Parathyroid adenoma (tissue), 2 donors: Measurements from ENCODE around the gene EYA2.

Source experiments
- H2AFZ ChIP-seq: fragments of 300-600 bp; sonication (generic); one replicate; pipeline ENCODE4 v1.7.0; 2017; ENCODE audit warnings: antibody characterized with exemption, mild to moderate bottlenecking
- H3K27ac ChIP-seq: fragments of 300-600 bp; sonication (generic); one replicate; pipeline ENCODE4 v1.7.0; 2017
- H3K27me3 ChIP-seq: fragments of 300-600 bp; sonication (generic); one replicate; pipeline ENCODE4 v1.7.0; 2017; ENCODE audit warnings: low read length; ENCODE audit not compliant: control insufficient read depth, insufficient read depth
- H3K36me3 ChIP-seq: fragments of 300-600 bp; sonication (generic); one replicate; pipeline ENCODE4 v1.7.0; 2017; ENCODE audit warnings: low read length; ENCODE audit not compliant: control insufficient read depth, insufficient read depth
- H3K4me1 ChIP-seq: fragments of 300-600 bp; sonication (generic); one replicate; pipeline ENCODE4 v1.7.0; 2017; ENCODE audit warnings: control low read depth
- H3K4me2 ChIP-seq: fragments of 300-600 bp; sonication (generic); one replicate; pipeline ENCODE4 v1.7.0; 2017; ENCODE audit warnings: low read length
- H3K4me3 ChIP-seq: fragments of 300-600 bp; sonication (generic); one replicate; pipeline ENCODE4 v1.7.0; 2017; ENCODE audit warnings: low read depth, low read length
- H3K79me2 ChIP-seq: fragments of 300-600 bp; sonication (generic); one replicate; pipeline ENCODE4 v1.7.0; 2017; ENCODE audit warnings: control low read depth
- H3K9ac ChIP-seq: fragments of 300-600 bp; sonication (generic); one replicate; pipeline ENCODE4 v1.7.0; 2017; ENCODE audit warnings: mild to moderate bottlenecking
- H3K9me3 ChIP-seq: fragments of 300-600 bp; sonication (generic); one replicate; pipeline ENCODE4 v1.7.0; 2017; ENCODE audit warnings: low read length; ENCODE audit not compliant: control insufficient read depth
- CTCF ChIP-seq: fragments of 300-600 bp; sonication (generic); IDR thresholded peaks from one replicate; pipeline ENCODE4 v1.7.0; 2017; ENCODE audit warnings: antibody characterized with exemption, mild to moderate bottlenecking
- donor health status: primary hyperparathyroidism.

Gene EYA2

GRCh38 chr20:47125758-47126591, 231.3 kb downstream of the EYA2 start:
- Histone ChIP-seq H3K36me3 (no peaks in the 10 kb centered on the region), H3K27me3 (no peaks in the 10 kb centered on the region), H3K27ac (no peak overlapping the region), H3K4me2 (no peak overlapping the region), H3K9ac (no peak overlapping the region), H3K79me2 (peaks cover 7% of the 10 kb centered on the region), H3K4me3 (no peak overlapping the region), H3K9me3 (no peaks in the 10 kb centered on the region), H2AFZ (no peak overlapping the region), H3K4me1 (no peaks in the 10 kb centered on the region)
- no peak for TF ChIP-seq CTCF

- peaks cover 7% of the 10 kb centered on the region for H3K79me2 ChIP-seq
- no peaks in the 10 kb centered on the region for H3K36me3 ChIP-seq
- no peaks in the 10 kb centered on the region for H3K4me1 ChIP-seq
- H2AFZ ChIP-seq, result no peak overlapping the region
- no peak overlapping the region for H3K27ac ChIP-seq
- H3K4me3 ChIP-seq, result no peak overlapping the region
- no peaks in the 10 kb centered on the region for H3K9me3 ChIP-seq
- no peak overlapping the region for H3K9ac ChIP-seq
- no peaks in the 10 kb centered on the region for H3K27me3 ChIP-seq
- no peak for TF ChIP-seq CTCF
- no peak overlapping the region for H3K4me2 ChIP-seq
Observed at GRCh38 chr20:47126709-47127108, 232.1 kb downstream of the EYA2 start.

GRCh38 chr20:47127546-47127945, 232.9 kb downstream of the EYA2 start:
- Histone ChIP-seq H3K9me3 (no peaks in the 10 kb centered on the region), H3K27ac (no peak overlapping the region), H3K79me2 (peaks cover 7% of the 10 kb centered on the region), H3K9ac (no peak overlapping the region), H2AFZ (no peak overlapping the region), H3K4me2 (no peak overlapping the region), H3K27me3 (no peaks in the 10 kb centered on the region), H3K4me1 (no peaks in the 10 kb centered on the region), H3K36me3 (no peaks in the 10 kb centered on the region), H3K4me3 (no peak overlapping the region)
- no peak for TF ChIP-seq CTCF

- Histone ChIP-seq H3K9me3 (no peaks in the 10 kb centered on the region), H3K4me1 (no peaks in the 10 kb centered on the region), H3K79me2 (peaks cover 7% of the 10 kb centered on the region), H3K36me3 (no peaks in the 10 kb centered on the region), H3K4me2 (no peak overlapping the region), H3K9ac (no peak overlapping the region), H3K27ac (no peak overlapping the region), H3K4me3 (no peak overlapping the region), H2AFZ (no peak overlapping the region), H3K27me3 (no peaks in the 10 kb centered on the region)
- TF ChIP-seq CTCF, result no peak
Observed at GRCh38 chr20:47127999-47128398, 233.4 kb downstream of the EYA2 start.

- H3K27me3 ChIP-seq, result no peaks in the 10 kb centered on the region
- no peaks in the 10 kb centered on the region for H3K36me3 ChIP-seq
- H2AFZ ChIP-seq, result no peak overlapping the region
- no peak overlapping the region for H3K27ac ChIP-seq
- H3K4me1 ChIP-seq, result no peaks in the 10 kb centered on the region
- H3K9me3 ChIP-seq, result no peaks in the 10 kb centered on the region
- peaks cover 2% of the 10 kb centered on the region for H3K79me2 ChIP-seq
- TF ChIP-seq CTCF, result no peak
- no peak overlapping the region for H3K9ac ChIP-seq
- H3K4me3 ChIP-seq, result no peak overlapping the region
- H3K4me2 ChIP-seq, result no peak overlapping the region
Observed at GRCh38 chr20:47129306-47129705, 234.7 kb downstream of the EYA2 start.
